ENCODE measurements around the gene TNFRSF21.

DNA sequence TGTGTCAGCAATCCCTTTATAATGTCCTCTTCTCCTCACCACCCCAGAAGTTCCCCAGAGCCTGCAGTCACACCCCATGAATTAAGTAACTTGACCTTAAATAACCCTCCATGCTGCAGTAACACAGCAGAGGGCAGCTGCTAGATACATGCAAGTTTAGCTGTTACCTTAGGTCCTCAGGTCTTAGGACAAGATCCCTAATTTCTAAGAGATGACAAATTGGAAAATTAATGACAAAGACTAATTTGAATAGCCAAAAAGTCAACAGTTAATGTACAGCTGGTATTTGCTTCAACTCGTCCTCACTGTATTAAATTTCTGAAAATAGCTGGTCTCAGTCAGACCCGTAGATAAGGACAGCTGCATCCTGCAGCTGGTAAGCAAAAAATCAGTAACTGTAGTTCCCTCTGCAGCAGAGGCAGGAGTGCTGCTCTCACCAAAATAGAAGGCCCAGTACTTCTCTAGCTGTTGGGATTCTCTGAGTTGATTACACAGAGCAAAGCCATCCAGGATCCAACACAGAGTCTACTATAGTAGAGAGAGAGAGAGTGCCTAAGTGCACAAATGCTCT, 62.4 kb downstream of the TNFRSF21 start:
- TF ChIP-seq RB1 (IDR thresholded peaks at IDR 0.05; ENCODE audit: borderline replicate concordance), result no peak
- TF ChIP-seq RFX5 (IDR thresholded peaks at IDR 0.05; ENCODE audit: low read depth, low read length), result no peak
- 0 out of 4 replicates have a peak, but pooled peaks of 1 of the 2 experiments have one; percentile 11 for TF ChIP-seq EP300 (IDR thresholded peaks at IDR 0.05; ENCODE audit: borderline replicate concordance in 1 of 2, control insufficient read depth in 1 of 2, low read depth in 2 of 2, low read length in 2 of 2)
- no peak for TF ChIP-seq EZH2 (IDR thresholded peaks at IDR 0.05; ENCODE audit: borderline replicate concordance, control insufficient read depth, low read depth, low read length)
- TF ChIP-seq, protein P1, sequence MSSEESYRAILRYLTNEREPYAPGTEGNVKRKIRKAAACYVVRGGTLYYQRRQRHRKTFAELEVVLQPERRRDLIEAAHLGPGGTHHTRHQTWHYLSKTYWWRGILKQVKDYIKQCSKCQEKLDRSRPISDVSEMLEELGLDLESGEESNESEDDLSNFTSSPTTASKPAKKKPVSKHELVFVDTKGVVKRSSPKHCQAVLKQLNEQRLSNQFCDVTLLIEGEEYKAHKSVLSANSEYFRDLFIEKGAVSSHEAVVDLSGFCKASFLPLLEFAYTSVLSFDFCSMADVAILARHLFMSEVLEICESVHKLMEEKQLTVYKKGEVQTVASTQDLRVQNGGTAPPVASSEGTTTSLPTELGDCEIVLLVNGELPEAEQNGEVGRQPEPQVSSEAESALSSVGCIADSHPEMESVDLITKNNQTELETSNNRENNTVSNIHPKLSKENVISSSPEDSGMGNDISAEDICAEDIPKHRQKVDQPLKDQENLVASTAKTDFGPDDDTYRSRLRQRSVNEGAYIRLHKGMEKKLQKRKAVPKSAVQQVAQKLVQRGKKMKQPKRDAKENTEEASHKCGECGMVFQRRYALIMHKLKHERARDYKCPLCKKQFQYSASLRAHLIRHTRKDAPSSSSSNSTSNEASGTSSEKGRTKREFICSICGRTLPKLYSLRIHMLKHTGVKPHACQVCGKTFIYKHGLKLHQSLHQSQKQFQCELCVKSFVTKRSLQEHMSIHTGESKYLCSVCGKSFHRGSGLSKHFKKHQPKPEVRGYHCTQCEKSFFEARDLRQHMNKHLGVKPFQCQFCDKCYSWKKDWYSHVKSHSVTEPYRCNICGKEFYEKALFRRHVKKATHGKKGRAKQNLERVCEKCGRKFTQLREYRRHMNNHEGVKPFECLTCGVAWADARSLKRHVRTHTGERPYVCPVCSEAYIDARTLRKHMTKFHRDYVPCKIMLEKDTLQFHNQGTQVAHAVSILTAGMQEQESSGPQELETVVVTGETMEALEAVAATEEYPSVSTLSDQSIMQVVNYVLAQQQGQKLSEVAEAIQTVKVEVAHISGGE (CRISPR knock-in tag; IDR thresholded peaks at IDR 0.05), result no peak
- TF ChIP-seq POLR2AphosphoS5 (IDR thresholded peaks at IDR 0.05; ENCODE audit: low read length), result no peak
- TF ChIP-seq FOXM1 (IDR thresholded peaks at IDR 0.05; ENCODE audit: low read depth, low read length), result no peak
- TF ChIP-seq, protein P2, sequence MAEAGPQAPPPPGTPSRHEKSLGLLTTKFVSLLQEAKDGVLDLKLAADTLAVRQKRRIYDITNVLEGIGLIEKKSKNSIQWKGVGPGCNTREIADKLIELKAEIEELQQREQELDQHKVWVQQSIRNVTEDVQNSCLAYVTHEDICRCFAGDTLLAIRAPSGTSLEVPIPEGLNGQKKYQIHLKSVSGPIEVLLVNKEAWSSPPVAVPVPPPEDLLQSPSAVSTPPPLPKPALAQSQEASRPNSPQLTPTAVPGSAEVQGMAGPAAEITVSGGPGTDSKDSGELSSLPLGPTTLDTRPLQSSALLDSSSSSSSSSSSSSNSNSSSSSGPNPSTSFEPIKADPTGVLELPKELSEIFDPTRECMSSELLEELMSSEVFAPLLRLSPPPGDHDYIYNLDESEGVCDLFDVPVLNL (IDR thresholded peaks at IDR 0.05; ENCODE audit: low read depth, low read length), result no peak
- no peak for TF ChIP-seq RAD21 (IDR thresholded peaks at IDR 0.05; ENCODE audit: insufficient read depth, low read depth, low read length)
- TF ChIP-seq, protein P3, sequence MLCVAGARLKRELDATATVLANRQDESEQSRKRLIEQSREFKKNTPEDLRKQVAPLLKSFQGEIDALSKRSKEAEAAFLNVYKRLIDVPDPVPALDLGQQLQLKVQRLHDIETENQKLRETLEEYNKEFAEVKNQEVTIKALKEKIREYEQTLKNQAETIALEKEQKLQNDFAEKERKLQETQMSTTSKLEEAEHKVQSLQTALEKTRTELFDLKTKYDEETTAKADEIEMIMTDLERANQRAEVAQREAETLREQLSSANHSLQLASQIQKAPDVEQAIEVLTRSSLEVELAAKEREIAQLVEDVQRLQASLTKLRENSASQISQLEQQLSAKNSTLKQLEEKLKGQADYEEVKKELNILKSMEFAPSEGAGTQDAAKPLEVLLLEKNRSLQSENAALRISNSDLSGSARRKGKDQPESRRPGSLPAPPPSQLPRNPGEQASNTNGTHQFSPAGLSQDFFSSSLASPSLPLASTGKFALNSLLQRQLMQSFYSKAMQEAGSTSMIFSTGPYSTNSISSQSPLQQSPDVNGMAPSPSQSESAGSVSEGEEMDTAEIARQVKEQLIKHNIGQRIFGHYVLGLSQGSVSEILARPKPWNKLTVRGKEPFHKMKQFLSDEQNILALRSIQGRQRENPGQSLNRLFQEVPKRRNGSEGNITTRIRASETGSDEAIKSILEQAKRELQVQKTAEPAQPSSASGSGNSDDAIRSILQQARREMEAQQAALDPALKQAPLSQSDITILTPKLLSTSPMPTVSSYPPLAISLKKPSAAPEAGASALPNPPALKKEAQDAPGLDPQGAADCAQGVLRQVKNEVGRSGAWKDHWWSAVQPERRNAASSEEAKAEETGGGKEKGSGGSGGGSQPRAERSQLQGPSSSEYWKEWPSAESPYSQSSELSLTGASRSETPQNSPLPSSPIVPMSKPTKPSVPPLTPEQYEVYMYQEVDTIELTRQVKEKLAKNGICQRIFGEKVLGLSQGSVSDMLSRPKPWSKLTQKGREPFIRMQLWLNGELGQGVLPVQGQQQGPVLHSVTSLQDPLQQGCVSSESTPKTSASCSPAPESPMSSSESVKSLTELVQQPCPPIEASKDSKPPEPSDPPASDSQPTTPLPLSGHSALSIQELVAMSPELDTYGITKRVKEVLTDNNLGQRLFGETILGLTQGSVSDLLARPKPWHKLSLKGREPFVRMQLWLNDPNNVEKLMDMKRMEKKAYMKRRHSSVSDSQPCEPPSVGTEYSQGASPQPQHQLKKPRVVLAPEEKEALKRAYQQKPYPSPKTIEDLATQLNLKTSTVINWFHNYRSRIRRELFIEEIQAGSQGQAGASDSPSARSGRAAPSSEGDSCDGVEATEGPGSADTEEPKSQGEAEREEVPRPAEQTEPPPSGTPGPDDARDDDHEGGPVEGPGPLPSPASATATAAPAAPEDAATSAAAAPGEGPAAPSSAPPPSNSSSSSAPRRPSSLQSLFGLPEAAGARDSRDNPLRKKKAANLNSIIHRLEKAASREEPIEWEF (IDR thresholded peaks at IDR 0.05; ENCODE audit: insufficient replicate concordance, low read depth, low read length), result no peak
- TF ChIP-seq, protein P4, sequence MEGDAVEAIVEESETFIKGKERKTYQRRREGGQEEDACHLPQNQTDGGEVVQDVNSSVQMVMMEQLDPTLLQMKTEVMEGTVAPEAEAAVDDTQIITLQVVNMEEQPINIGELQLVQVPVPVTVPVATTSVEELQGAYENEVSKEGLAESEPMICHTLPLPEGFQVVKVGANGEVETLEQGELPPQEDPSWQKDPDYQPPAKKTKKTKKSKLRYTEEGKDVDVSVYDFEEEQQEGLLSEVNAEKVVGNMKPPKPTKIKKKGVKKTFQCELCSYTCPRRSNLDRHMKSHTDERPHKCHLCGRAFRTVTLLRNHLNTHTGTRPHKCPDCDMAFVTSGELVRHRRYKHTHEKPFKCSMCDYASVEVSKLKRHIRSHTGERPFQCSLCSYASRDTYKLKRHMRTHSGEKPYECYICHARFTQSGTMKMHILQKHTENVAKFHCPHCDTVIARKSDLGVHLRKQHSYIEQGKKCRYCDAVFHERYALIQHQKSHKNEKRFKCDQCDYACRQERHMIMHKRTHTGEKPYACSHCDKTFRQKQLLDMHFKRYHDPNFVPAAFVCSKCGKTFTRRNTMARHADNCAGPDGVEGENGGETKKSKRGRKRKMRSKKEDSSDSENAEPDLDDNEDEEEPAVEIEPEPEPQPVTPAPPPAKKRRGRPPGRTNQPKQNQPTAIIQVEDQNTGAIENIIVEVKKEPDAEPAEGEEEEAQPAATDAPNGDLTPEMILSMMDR (IDR thresholded peaks at IDR 0.05 in 2 of 3, conservative IDR thresholded peaks at IDR 0.05 in 1 of 3; ENCODE audit: control insufficient read depth in 2 of 3, extremely low read depth in 1 of 3, insufficient read depth in 1 of 3, low read depth in 3 of 3, low read length in 3 of 3), result no peak
- TF ChIP-seq, protein P5, sequence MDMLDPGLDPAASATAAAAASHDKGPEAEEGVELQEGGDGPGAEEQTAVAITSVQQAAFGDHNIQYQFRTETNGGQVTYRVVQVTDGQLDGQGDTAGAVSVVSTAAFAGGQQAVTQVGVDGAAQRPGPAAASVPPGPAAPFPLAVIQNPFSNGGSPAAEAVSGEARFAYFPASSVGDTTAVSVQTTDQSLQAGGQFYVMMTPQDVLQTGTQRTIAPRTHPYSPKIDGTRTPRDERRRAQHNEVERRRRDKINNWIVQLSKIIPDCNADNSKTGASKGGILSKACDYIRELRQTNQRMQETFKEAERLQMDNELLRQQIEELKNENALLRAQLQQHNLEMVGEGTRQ (IDR thresholded peaks at IDR 0.05; ENCODE audit: borderline replicate concordance, low read depth, low read length), result no peak
- TF ChIP-seq, protein P6, sequence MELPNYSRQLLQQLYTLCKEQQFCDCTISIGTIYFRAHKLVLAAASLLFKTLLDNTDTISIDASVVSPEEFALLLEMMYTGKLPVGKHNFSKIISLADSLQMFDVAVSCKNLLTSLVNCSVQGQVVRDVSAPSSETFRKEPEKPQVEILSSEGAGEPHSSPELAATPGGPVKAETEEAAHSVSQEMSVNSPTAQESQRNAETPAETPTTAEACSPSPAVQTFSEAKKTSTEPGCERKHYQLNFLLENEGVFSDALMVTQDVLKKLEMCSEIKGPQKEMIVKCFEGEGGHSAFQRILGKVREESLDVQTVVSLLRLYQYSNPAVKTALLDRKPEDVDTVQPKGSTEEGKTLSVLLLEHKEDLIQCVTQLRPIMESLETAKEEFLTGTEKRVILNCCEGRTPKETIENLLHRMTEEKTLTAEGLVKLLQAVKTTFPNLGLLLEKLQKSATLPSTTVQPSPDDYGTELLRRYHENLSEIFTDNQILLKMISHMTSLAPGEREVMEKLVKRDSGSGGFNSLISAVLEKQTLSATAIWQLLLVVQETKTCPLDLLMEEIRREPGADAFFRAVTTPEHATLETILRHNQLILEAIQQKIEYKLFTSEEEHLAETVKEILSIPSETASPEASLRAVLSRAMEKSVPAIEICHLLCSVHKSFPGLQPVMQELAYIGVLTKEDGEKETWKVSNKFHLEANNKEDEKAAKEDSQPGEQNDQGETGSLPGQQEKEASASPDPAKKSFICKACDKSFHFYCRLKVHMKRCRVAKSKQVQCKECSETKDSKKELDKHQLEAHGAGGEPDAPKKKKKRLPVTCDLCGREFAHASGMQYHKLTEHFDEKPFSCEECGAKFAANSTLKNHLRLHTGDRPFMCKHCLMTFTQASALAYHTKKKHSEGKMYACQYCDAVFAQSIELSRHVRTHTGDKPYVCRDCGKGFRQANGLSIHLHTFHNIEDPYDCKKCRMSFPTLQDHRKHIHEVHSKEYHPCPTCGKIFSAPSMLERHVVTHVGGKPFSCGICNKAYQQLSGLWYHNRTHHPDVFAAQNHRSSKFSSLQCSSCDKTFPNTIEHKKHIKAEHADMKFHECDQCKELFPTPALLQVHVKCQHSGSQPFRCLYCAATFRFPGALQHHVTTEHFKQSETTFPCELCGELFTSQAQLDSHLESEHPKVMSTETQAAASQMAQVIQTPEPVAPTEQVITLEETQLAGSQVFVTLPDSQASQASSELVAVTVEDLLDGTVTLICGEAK (IDR thresholded peaks at IDR 0.05; ENCODE audit: borderline replicate concordance), result no peak
- no peak for TF ChIP-seq CBX3 (IDR thresholded peaks at IDR 0.05; ENCODE audit: borderline replicate concordance, low read depth)
